H1 (cell line): ENCODE results near the gene DOCK8. TPM values are rescaled to one million over a fixed set of nuclear protein-coding genes. Genes with fewer than 3 reads are reported as not detected.

Source experiments
- CTCF ChIA-PET: fragments of 300-600 bp; sonication (Branson Sonifier 250); formaldehyde crosslinking; loops from one replicate; lab custom pipeline; 2021; ENCODE audit not compliant: partially characterized antibody; lab: Charles Lee
- POLR2A ChIA-PET: fragments of 300-600 bp; sonication (Branson Sonifier 250); formaldehyde crosslinking; loops from one replicate; lab custom pipeline; 2021; ENCODE audit warnings: inconsistent platforms; ENCODE audit not compliant: partially characterized antibody; lab: Charles Lee
- DNase-seq, 2 experiments: peaks; one replicate each; pipeline versions ENCODE4 v3.0.0 to v3.0.0-alpha.2; 2010 to 2022; ENCODE audit warnings: low spot score in 2 of 2, low read depth in 1 of 2, mixed read lengths in 1 of 2
- FAIRE-seq: peaks from 2 replicates; lab custom pipeline; 2011; peaks lifted over from hg19 to GRCh38; lab: Jason Lieb, UNC
- H2AFZ ChIP-seq: 2 replicates; pipeline ENCODE4 v1.8.1; 2012; ENCODE audit warnings: low read length, inconsistent platforms
- H2AK5ac ChIP-seq: 2 replicates; pipeline ENCODE4 v1.6.1; 2013; ENCODE audit warnings: low read depth, low read length
- H2BK120ac ChIP-seq: replicated peaks from 2 replicates; pipeline ENCODE3; 2013; ENCODE audit warnings: low read depth, low read length, inconsistent platforms
- H2BK12ac ChIP-seq: 2 replicates; pipeline ENCODE4 v1.6.1; 2013; ENCODE audit warnings: low read depth, low read length
- H2BK15ac ChIP-seq: 2 replicates; pipeline ENCODE4 v1.6.1; 2013; ENCODE audit warnings: low read length
- H2BK20ac ChIP-seq: 2 replicates; pipeline ENCODE4 v1.6.1; 2013; ENCODE audit warnings: low read length
- H2BK5ac ChIP-seq: 2 replicates; pipeline ENCODE4 v1.6.1; 2013; ENCODE audit warnings: low read depth, low read length
- H3K14ac ChIP-seq: 2 replicates; pipeline ENCODE4 v1.6.1; 2013; ENCODE audit warnings: inconsistent platforms; ENCODE audit not compliant: insufficient read length
- H3K18ac ChIP-seq: 2 replicates; pipeline ENCODE4 v1.6.1; 2013; ENCODE audit warnings: low read length; ENCODE audit errors: extremely low read depth
- H3K23ac ChIP-seq: 2 replicates; pipeline ENCODE4 v1.6.1; 2013; ENCODE audit warnings: inconsistent platforms; ENCODE audit not compliant: insufficient read length
- H3K23me2 ChIP-seq: 2 replicates; pipeline ENCODE4 v1.6.1; 2013; ENCODE audit warnings: low read depth, low read length
- H3K27ac ChIP-seq: 2 replicates; pipeline ENCODE4 v1.6.1; 2011; ENCODE audit warnings: low read depth, low read length, inconsistent platforms
- H3K27me3 ChIP-seq, 4 experiments: replicated peaks in 1 of 4; 1 replicate in 1 of 4; 2 replicates in 3 of 4; pipeline versions ENCODE4 v1.6.1 to v1.8.1; 2011 to 2013; ENCODE audit warnings: low read length in 3 of 4, mild to moderate bottlenecking in 3 of 4, inconsistent platforms in 2 of 4, mixed read lengths in 2 of 4, moderate library complexity in 1 of 4; ENCODE audit not compliant: control insufficient read depth in 3 of 4, insufficient read depth in 3 of 4; ENCODE audit errors: extremely low read depth in 1 of 4
- H3K36me3 ChIP-seq, 4 experiments: 2 replicates each; pipeline versions ENCODE4 v1.6.1 to v1.8.1; 2011 to 2013; ENCODE audit warnings: mild to moderate bottlenecking in 4 of 4, low read length in 3 of 4, moderate library complexity in 2 of 4, control low read depth in 1 of 4, inconsistent platforms in 1 of 4; ENCODE audit not compliant: insufficient read depth in 4 of 4, control insufficient read depth in 2 of 4
- H3K4ac ChIP-seq: replicated peaks from 2 replicates; pipeline ENCODE3; 2013; ENCODE audit warnings: low read length, low read depth, mixed read lengths, inconsistent platforms; ENCODE audit not compliant: insufficient read length
- H3K4me1 ChIP-seq, 4 experiments: replicated peaks in 1 of 4; 1 replicate in 1 of 4; 2 replicates in 3 of 4; pipeline versions ENCODE4 v1.6.1 to v1.8.1; 2011 to 2013; ENCODE audit warnings: low read length in 3 of 4, inconsistent platforms in 2 of 4, mixed read lengths in 1 of 4; ENCODE audit not compliant: insufficient read depth in 4 of 4, control insufficient read depth in 3 of 4
- H3K4me2 ChIP-seq, 2 experiments: 2 replicates each; pipeline versions ENCODE4 v1.6.1 to v1.8.1; 2011 to 2013; ENCODE audit warnings: low read depth in 2 of 2, low read length in 2 of 2, control low read depth in 1 of 2, inconsistent platforms in 1 of 2, mild to moderate bottlenecking in 1 of 2; ENCODE audit not compliant: insufficient read depth in 1 of 2
- H3K4me3 ChIP-seq, 4 experiments: fragments of 200-600, 300-600 bp in 1 of 4; sonication (generic), shearing (Covaris generic), sonication (Bioruptor Twin) in 1 of 4; 2 replicates each; pipeline versions ENCODE4 v1.5.1 to v1.8.1; 2011 to 2016; ENCODE audit warnings: low read length in 4 of 4, low read depth in 3 of 4, control low read depth in 2 of 4, inconsistent platforms in 2 of 4, mild to moderate bottlenecking in 2 of 4, mixed read lengths in 1 of 4, moderate library complexity in 1 of 4; ENCODE audit not compliant: insufficient read depth in 2 of 4; ENCODE audit errors: extremely low read depth in 1 of 4
- H3K56ac ChIP-seq: replicated peaks from 2 replicates; pipeline ENCODE3; 2013; ENCODE audit warnings: low read depth, mild to moderate bottlenecking, mixed read lengths, low read length, inconsistent platforms; ENCODE audit not compliant: insufficient read length
- H3K79me1 ChIP-seq: 2 replicates; pipeline ENCODE4 v1.6.1; 2013; ENCODE audit warnings: low read depth, low read length, control low read depth
- H3K79me2 ChIP-seq, 2 experiments: 2 replicates each; pipeline versions ENCODE4 v1.6.1 to v1.8.1; 2012 to 2013; ENCODE audit warnings: low read length in 2 of 2, mild to moderate bottlenecking in 2 of 2, inconsistent platforms in 1 of 2; ENCODE audit not compliant: insufficient read depth in 2 of 2, control insufficient read depth in 1 of 2
- H3K9ac ChIP-seq, 4 experiments: replicated peaks in 1 of 4; 1 replicate in 1 of 4; 2 replicates in 3 of 4; pipeline versions ENCODE4 v1.6.1 to v1.8.1; 2011 to 2013; ENCODE audit warnings: low read depth in 3 of 4, low read length in 3 of 4, control low read depth in 2 of 4, mild to moderate bottlenecking in 2 of 4, moderate library complexity in 2 of 4, inconsistent platforms in 1 of 4; ENCODE audit errors: extremely low read depth in 1 of 4
- H3K9me3 ChIP-seq, 2 experiments: 2 replicates each; pipeline versions ENCODE4 v1.6.1 to v1.8.1; 2012 to 2013; ENCODE audit warnings: mild to moderate bottlenecking in 2 of 2, moderate library complexity in 2 of 2, control low read depth in 1 of 2, inconsistent platforms in 1 of 2, low read depth in 1 of 2, low read length in 1 of 2, mixed read lengths in 1 of 2; ENCODE audit not compliant: insufficient read depth in 2 of 2
- H4K20me1 ChIP-seq, 2 experiments: replicated peaks in 1 of 2; 2 replicates each; pipeline versions ENCODE3 to v1.8.1; 2011 to 2013; ENCODE audit warnings: inconsistent platforms in 2 of 2, low read length in 2 of 2, mild to moderate bottlenecking in 1 of 2; ENCODE audit not compliant: insufficient read depth in 2 of 2, control insufficient read depth in 1 of 2
- H4K5ac ChIP-seq: 2 replicates; pipeline ENCODE4 v1.6.1; 2013; ENCODE audit warnings: low read length, low read depth, mixed read lengths, inconsistent platforms; ENCODE audit not compliant: insufficient read length
- H4K8ac ChIP-seq: 2 replicates; pipeline ENCODE4 v1.8.0; 2013; ENCODE audit warnings: mild to moderate bottlenecking, moderate library complexity, low read length, inconsistent platforms; ENCODE audit not compliant: insufficient read depth; ENCODE audit errors: extremely low read depth
- H4K91ac ChIP-seq: replicated peaks from 2 replicates; pipeline ENCODE3; 2013; ENCODE audit warnings: low read length, mixed read lengths, inconsistent platforms; ENCODE audit not compliant: insufficient read length
- BRCA1 ChIP-seq: IDR thresholded peaks from 2 replicates; pipeline ENCODE4 v1.6.1; 2012; ENCODE audit warnings: low read depth, low read length, improper control_type of control experiment
- CHD1 ChIP-seq: IDR thresholded peaks from 2 replicates; pipeline ENCODE4 v1.6.1; 2012; ENCODE audit warnings: low read depth, low read length, improper control_type of control experiment
- FOSL1 ChIP-seq: IDR thresholded peaks from 2 replicates; pipeline ENCODE4 v1.6.1; 2011; ENCODE audit warnings: mild to moderate bottlenecking, low read depth, low read length, moderate library complexity; ENCODE audit not compliant: insufficient read depth
- GABPA ChIP-seq: IDR thresholded peaks from 2 replicates; pipeline ENCODE4 v1.6.1; 2011; ENCODE audit warnings: mild to moderate bottlenecking, low read length, moderate library complexity, borderline replicate concordance; ENCODE audit not compliant: insufficient read depth
- JUND ChIP-seq: IDR thresholded peaks from 2 replicates; pipeline ENCODE4 v1.6.1; 2011; ENCODE audit warnings: mild to moderate bottlenecking, improper control_type of control experiment, low read length
- KDM1A ChIP-seq: fragments of 200-600, 300-600 bp; sonication (generic); IDR thresholded peaks from 2 replicates; pipeline ENCODE4 v1.7.1; 2016; ENCODE audit warnings: mild to moderate bottlenecking, low read length, borderline replicate concordance
- KDM5A ChIP-seq: fragments of 200-600 bp; IDR thresholded peaks from 2 replicates; pipeline ENCODE4 v1.7.1; 2012; ENCODE audit warnings: mild to moderate bottlenecking, low read length, inconsistent platforms, mixed read lengths
- MAFK ChIP-seq: IDR thresholded peaks from 2 replicates; pipeline ENCODE4 v1.6.1; 2012; ENCODE audit warnings: low read depth, mild to moderate bottlenecking, improper control_type of control experiment, low read length
- PHF8 ChIP-seq: fragments of 200-600 bp; sonication (generic); conservative IDR thresholded peaks from 2 replicates; pipeline ENCODE4 v1.7.1; 2012; ENCODE audit warnings: low read depth, mild to moderate bottlenecking, inconsistent platforms, low read length, moderate library complexity
- POLR2A ChIP-seq, 2 experiments: IDR thresholded peaks; 1 replicate in 1 of 2; 2 replicates in 1 of 2; pipeline ENCODE4 v1.6.1; 2011; ENCODE audit warnings: low read depth in 2 of 2, low read length in 2 of 2, mild to moderate bottlenecking in 2 of 2; ENCODE audit errors: control extremely low read depth in 1 of 2
- RXRA ChIP-seq: IDR thresholded peaks from 2 replicates; pipeline ENCODE4 v1.6.1; 2011; ENCODE audit warnings: low read depth, mild to moderate bottlenecking, low read length, moderate library complexity; ENCODE audit not compliant: insufficient read depth
- SAP30 ChIP-seq: fragments of 300-600 bp; sonication (generic); IDR thresholded peaks from 2 replicates; pipeline ENCODE4 v1.7.1; 2012; ENCODE audit warnings: low read length, moderate library complexity, mild to moderate bottlenecking, inconsistent platforms; ENCODE audit not compliant: insufficient read depth, insufficient replicate concordance
- SIRT6 ChIP-seq: IDR thresholded peaks from one replicate; pipeline ENCODE4 v1.7.1; 2012; ENCODE audit warnings: low read length, inconsistent platforms
- SRF ChIP-seq: IDR thresholded peaks from 2 replicates; pipeline ENCODE4 v1.6.1; 2011; ENCODE audit warnings: mild to moderate bottlenecking, low read depth, low read length, moderate library complexity
- TCF12 ChIP-seq: IDR thresholded peaks from 2 replicates; pipeline ENCODE4 v1.6.1; 2011; ENCODE audit warnings: low read depth, mild to moderate bottlenecking, low read length
- WGBS, 2 experiments: shearing (Covaris generic) in 1 of 2; methylation state at CpG; one replicate each; pipeline versions ENCODE4 v1.1.6 to v1.1.7; 2013 to 2015; ENCODE audit warnings: low lambda C conversion rate in 2 of 2, mixed read lengths in 2 of 2, inconsistent platforms in 1 of 2, low coverage in 1 of 2, missing lambda C conversion rate in 1 of 2; ENCODE audit not compliant: insufficient replicate concordance in 2 of 2, insufficient coverage in 1 of 2, insufficient read length in 1 of 2; ENCODE audit errors: extremely low coverage in 1 of 2, missing lambda C conversion rate in 1 of 2; 5-methylcytosine and 5-hydroxymethylcytosine counted together
- polyA plus RNA-seq, 7 experiments: library from polyadenylated mRNA; depleted of rRNA in 3 of 7; stranded (reverse) in 5 of 7; unstranded in 2 of 7; fragments of >200 nt in 5 of 7; fragments of 200-250 nt in 2 of 7; gene quantifications; 1 replicate in 5 of 7; 2 replicates in 1 of 7; 4 replicates in 1 of 7; pipeline versions ENCODE4 v1.2.1 to v1.2.3, GENCODE V29; 2011 to 2013; ENCODE audit warnings: missing spikeins in 2 of 7, mixed read lengths in 2 of 7
- total RNA-seq: library from RNA; stranded (reverse); fragmentation: NEBNext Ultra II Directional; extraction: Animal tissue kit (Norgen Biotek cat#: 25700); gene quantifications from 2 replicates; pipeline ENCODE4 v1.2.1, GENCODE V29; 2021

Gene DOCK8
- total and polyA plus RNA-seq, 2 of the 8 experiments (the other 6 are each of a cell fraction or from before 2014, with no cell fraction given) = 0.57 to 2.0 TPM

DNA sequence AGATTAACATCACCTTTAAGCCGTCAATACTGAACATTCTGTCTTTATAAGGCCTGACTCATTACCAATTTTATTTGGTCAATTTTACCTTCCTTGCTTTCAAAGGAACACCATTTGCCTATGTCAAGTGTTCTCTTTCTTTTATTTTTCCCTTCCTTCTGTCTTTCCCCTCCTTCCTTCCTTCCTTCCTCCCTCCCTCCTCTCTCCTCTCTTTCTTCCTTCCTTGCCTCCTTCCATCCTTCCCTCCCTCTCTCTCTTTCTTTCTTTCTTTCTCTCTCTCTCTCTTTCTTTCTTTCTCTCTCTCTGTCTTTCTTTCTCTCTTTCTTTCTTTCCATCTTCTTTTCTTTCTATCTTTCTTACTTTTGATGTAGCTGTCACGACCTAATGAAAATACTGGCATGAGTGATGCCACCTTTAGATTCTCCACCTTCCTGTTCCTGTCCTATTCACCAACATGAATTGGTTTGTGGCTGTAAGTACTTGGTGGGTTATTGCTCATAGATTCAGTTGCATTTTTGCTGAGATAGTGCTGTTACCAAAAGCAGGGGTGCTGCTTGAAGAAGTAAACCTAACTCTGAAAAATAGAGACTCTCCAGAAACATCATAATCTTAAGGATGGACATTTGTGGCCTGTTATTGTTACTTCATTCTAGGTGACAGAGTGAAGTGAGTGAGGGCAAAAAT lies 33.8 kb downstream of the DOCK8 start:
- Histone ChIP-seq H3K36me3 (no peaks in the 10 kb centered on the region), H3K56ac (no peak overlapping the region), H3K27me3 (no peaks in the 10 kb centered on the region), H3K18ac (no peak overlapping the region), H2BK120ac (no peak overlapping the region), H2AK5ac (no peak overlapping the region), H3K14ac (no peak overlapping the region), H2BK12ac (no peak overlapping the region), H4K5ac (no peak overlapping the region), H3K79me2 (no peaks in the 10 kb centered on the region), H3K4ac (no peak overlapping the region), H3K23me2 (no peaks in the 10 kb centered on the region; the same call in 1 of the 2 replicates), H3K23ac (no peak overlapping the region), H4K20me1 (no peaks in the 10 kb centered on the region), H4K8ac (no peak overlapping the region), H3K4me1 (no peaks in the 10 kb centered on the region), H2BK15ac (no peak overlapping the region), H3K4me3 (no peak overlapping the region), H3K9ac (no peak overlapping the region), H3K9me3 (no peaks in the 10 kb centered on the region), H3K4me2 (no peak overlapping the region), H3K27ac (no peak overlapping the region), H4K91ac (no peak overlapping the region), H2BK20ac (no peak overlapping the region), H2BK5ac (no peak overlapping the region), H3K79me1 (no peaks in the 10 kb centered on the region), H2AFZ (no peak overlapping the region)
- CTCF ChIA-PET = no interaction called here
- FAIRE-seq = no peak
- no peak for DNase-seq
- POLR2A ChIA-PET = no interaction called here
- 80% methylated on average over 2 of the region's 2 CpGs; no CpG with 5 or more reads in 1 of the 2 experiments for WGBS, 2 experiments
- no peak for TF ChIP-seq POLR2A (IDR thresholded peaks at IDR 0.05; ENCODE audit: control extremely low read depth in 1 of 2, low read depth in 2 of 2, low read length in 2 of 2)
- TF ChIP-seq FOSL1 = no peak
- TF ChIP-seq TCF12 = no peak
- no peak for TF ChIP-seq CHD1
- no peak for TF ChIP-seq RXRA
- TF ChIP-seq KDM5A = no peak
- no peak for TF ChIP-seq MAFK
- no peak for TF ChIP-seq SAP30
- no peak for TF ChIP-seq GABPA
- TF ChIP-seq BRCA1 = no peak
- TF ChIP-seq PHF8 = no peak
- no peak for TF ChIP-seq JUND
- no peak for TF ChIP-seq SRF
- no peak for TF ChIP-seq KDM1A
- no peak for TF ChIP-seq SIRT6
